GM21526 (cell line): Measurements from ENCODE around the gene PTPRG.

Source experiments
- ATAC-seq: cut with Tn5 transposase; IDR thresholded peaks from one replicate; pipeline ENCODE4 v1.9.1; 2021; ENCODE audit warnings: moderate library complexity; ENCODE audit not compliant: unreplicated experiment, low FRiP score

The PTPRG gene

DNA sequence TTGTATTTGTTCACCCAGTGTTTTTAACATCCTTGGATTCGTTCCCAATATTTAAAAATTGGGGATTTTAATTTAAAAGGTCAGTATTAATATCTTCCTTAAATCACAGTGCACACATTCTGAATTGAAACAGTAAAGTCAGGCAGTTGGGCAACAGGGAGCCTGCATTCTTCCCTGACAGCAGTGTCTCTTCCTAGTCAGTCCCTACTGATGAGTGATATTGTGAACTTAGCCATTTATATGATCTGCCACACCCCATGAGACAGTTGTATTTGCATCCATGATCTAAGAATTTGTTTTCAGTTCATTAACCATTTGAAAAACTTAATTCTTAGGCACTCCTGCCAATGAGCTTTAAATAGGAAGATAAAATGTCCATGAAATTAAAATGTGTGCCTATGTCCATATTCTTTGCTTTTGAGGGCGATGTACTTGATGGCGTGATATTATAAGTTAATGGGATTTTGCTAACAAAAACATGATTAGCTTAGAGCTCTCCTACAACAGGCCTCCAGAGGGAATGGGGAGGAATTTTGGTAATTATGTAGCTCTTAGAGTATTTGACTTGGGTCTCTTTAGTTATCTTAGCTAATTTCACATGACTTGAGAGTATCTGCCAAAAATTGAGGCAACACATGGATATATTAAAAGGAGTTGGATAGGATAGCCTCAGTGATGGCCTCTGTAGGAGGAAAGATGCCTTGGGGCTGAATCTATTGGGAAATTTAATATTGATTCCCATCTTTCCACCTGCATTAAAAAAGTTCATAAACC, 219.3 kb downstream of the PTPRG start:
- ATAC-seq: no peak

DNA sequence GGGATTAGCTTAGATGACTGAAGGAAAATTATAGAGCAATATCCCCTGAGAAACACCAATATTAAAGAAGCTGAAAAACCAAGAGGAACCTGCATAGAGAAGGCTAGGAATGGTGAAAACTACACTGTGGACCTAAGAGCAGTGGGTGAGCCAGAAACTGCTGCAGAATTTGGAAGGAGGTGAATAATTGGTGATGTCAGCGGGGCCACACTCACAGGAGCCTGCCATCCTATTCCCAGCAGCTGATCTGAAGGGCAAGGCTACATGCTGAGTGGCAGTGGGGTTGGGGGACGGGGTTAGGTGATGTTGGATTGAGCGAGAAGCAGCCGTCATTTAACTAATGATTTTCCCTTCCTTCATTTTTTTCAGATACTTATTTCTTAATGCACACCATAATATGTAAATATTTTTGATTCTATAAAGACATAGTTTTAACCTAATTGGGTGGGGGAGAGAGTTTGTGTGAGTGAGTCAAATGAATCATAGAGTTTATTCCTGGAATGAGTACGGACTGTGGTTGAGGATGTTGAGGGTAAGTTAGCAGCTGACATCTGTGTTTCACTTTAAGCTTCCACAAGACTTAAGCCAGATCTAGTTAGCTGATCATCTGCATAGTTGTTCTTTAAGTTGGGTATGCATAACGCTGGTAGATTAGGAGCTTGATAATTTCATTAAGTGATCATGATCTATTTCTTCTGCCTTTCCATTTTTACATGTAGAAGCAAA, 222.8 kb downstream of the PTPRG start:
- no peak for ATAC-seq

DNA sequence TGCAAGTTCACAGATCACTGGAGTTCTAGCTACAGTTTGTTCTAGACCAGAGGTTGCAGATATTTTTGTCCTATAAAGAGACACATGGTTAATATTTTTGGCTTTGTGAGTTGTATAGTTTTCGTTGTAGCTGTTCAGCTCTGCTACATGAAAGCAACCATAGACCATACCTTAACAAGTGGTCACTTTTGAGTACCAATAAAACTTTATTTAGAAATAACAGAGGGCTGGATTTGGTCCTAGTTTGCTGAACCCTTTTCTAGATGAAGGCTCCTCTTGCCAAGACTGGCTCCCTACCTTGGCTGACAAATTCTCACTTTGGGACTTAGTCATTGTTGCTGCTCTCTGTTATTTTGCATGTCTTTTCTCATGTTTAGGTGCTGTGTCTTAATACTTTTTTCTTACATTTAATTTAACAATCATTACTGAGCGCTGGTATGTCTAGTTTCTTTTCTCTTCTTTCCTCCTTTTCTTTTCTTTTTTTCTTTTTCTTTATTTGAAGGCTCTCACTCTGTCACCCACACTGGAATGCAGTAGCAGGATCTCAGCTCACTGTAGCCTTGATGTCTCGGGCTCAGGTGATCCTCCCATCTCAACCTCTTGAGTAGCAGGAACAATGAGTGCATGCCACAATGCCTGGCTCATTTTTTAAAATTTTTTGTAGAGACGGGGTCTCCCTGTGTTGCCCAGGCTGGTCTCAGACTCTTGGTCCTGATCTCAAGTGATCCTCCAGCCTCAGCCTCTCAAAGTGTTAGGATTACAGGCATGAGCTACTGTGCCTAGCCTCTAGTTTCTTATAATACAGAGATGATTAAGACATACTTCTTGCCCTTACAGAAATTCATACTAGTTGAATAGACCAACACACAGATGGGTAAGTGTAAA, 227.5 kb downstream of the PTPRG start:
- no peak for ATAC-seq

DNA sequence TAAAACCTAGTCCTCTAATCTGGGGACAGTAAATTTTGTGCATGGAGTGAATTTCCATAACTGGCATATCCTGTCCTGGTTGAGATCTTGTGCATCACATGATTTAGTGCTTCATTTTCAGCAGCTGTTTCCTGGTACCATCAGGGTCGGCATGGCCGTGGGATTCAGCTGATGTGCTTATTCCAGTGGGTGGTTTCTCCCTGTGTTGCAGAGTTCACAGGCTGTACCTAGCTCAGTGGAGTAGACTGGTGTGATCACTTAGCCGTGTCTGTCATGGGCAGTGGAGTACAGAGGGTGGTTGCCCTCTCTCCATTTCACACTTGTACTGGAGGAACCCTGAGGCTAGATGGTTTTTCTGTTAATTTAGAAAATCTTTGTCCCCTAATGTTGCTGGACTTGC, 228.5 kb downstream of the PTPRG start:
- ATAC-seq: no peak

DNA sequence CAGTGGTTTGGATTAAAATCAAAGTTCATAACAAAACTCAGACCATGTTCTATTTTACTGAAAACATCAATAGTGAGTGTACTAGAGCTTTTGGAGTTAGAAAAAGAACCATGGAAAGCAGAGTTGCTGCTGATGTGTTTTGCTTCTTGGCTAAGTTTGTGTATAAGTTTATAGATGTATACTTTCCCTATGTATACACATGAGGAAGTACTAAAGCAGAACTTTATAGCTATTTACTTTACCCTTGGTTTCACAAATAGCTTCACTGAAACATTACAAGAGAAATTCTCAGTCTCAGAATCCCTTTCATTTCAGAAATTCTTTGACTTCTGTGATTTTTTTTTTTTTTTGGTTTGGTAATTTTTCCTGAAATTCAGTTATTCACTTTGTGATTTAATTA, 229.0 kb downstream of the PTPRG start:
- ATAC-seq: no peak

DNA sequence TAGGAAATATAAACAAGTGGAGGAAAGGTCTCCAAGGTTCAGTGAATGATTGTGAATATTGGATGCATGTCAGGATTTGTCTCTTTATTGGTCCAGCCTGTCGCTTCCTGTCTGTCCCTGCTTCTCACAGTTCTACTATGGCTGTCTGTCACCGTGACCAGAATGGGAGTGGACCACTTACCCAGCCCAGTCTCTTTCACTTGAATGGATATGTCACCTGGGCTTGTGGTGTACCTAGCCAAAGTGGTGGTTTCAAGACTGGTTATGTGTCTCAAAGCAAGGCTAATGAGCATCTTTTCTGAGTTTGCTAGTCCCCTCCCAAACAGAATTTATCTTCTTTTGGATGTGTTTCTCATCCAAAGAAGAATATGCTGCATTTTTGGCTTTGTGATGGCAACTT, 231.7 kb downstream of the PTPRG start:
- no peak for ATAC-seq

DNA sequence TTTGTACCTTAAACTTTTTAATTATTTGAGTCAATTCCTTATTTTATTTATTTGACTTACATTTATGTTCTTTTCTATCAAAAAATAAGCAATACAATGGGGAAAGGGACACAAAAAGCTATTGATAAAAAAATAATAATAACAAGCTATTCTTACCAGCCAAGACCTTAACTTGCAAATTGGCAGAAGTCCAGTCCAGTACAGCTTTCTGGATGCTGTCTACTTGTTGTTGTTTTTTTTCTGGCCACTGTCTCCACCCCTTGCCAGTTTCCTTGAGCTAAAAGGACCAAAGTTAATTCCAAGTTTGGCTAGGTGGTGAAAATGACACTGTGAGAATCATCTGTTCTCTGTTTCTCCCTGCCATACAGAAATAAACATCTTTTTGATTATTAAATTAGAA, 232.2 kb downstream of the PTPRG start:
- ATAC-seq: no peak

DNA sequence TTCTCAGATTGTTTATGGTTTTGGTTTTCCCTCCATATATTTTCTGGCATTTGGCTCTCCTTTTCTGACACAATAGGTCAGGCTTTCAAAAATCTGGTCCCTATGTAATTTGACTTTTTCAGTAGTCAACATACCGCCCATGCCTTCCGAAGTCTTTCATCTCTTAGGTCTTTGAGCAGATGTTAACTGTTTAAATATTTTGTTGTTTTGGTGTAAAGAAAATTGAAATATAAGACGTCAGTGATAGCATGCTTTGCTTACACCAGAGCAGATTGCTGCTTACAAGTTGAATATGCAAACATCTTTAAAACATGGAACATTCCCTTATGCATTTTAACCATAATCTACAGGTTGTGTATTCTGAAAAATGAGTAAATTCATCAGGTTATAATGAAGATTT, 233.0 kb downstream of the PTPRG start:
- ATAC-seq: no peak

DNA sequence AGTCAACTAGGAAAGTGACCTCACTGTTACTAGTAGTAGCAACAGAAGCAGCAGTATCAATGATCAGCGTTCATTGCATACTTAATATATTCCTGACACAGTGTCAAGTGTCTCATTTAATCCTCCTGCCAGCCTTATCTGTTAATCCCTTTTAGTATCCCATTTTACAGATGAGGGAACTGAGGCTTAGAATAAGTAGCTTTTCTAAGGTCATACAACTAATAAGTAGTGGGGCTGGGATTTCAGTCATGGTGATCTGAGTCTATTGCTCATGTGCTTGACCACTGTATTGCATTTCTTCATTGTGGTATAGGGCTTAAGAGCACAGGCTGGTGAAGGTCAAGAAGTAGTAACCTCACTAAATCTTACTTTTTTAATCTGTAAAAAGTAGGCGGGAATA, 233.6 kb downstream of the PTPRG start:
- ATAC-seq: no peak

DNA sequence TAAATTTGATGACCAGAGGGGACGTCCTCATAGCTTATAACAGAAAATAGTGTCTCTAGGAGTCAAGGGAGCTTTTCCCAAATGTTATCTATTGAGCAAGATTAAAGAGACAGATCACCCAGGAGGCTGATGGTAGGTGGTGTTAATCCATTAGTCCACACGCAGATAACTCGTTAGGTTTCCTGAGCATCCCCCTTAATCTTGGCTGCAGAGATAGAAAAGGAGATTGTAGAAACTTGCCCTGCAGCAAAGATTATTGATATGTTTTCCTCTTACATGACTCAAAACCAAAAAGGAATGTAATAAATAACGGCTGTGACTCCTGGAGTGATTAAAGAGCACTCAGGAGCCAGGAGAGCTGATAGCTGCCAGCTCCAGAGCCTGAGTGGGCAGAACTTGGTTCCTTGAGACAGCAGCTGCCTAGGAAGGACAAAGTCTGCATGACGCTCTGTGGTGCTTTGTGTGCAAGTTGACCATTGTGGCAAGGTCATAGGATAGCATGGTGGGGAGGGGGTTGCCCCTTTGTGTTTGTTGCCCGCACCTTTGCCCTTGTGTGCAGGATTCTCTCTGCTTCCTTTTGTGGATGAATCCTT, 234.8 kb downstream of the PTPRG start:
- ATAC-seq: no peak

DNA sequence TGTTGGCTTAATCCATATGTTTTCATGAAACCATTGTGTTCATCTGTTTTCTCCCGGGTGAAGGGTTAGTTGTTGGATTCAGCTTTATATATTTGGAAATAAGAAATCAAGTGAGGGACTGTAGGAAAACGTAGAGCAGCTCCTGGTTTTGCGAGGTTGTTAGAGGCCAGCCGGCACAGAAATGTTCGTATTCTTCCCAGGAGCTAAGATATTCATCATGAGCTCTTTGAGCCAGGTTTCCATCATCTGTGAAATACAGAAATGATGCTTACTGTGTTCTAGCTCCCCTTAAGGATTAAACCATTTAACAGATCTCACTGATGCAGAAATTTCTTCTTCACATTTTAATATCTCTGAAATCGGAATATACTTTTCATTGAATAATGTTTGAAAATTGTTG, 235.5 kb downstream of the PTPRG start:
- ATAC-seq: no peak

DNA sequence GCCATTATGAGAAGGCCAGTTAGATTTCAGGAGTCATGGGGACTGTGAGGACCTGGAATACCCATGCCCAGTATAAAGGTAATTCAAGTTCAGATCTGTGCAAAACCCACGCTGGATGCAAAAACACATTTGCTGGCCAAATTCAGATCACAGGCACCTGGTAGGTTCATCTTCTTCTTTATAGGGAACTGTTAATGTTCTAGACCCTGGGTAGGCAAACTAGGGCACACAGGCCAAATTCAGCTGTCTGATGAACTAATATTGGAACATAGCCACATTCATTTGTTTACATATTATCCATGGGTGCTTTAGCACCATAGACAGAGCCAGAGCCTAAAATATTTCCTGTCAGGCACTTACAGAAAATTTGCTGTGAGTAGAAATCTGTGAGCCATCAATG, 241.4 kb downstream of the PTPRG start:
- ATAC-seq: no peak

DNA sequence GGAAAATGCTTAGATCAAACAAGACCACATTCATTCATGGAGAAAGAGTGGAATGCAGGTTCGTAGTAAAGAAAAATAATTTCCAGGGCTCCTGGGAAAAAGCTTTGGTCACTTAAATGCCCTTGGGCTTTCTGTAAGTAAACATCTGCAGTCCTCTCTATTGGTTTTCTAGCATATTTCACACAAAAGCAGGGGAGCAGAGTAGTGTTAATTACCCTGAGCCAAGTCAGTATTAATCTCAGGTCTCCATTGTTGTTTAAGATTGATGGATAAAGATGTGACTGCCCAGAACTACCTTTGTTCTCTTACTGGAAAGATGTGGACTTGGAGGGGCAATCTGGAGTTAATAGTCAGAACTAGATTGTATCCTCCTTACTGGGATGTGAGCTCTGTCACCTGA, 242.6 kb downstream of the PTPRG start:
- ATAC-seq: no peak

DNA sequence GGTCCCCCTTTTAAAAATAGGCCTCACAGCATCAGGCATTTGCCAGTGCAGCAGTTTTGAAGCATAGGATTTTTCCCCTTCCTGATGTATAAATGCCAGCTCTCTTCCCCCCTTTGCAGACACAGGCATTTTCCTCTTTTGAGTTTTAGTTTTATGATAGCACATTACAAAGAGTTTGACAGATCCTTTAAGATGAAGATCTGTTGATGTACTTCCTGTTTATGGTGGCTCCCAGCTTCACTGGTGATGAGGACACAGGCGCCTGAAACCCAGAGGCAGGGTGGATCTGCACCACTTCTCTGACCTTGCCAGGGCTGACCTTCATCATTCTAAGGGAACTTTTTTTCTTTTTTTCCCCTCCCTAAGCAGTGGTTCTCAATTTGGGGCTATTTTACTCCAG, 243.4 kb downstream of the PTPRG start:
- no peak for ATAC-seq

DNA sequence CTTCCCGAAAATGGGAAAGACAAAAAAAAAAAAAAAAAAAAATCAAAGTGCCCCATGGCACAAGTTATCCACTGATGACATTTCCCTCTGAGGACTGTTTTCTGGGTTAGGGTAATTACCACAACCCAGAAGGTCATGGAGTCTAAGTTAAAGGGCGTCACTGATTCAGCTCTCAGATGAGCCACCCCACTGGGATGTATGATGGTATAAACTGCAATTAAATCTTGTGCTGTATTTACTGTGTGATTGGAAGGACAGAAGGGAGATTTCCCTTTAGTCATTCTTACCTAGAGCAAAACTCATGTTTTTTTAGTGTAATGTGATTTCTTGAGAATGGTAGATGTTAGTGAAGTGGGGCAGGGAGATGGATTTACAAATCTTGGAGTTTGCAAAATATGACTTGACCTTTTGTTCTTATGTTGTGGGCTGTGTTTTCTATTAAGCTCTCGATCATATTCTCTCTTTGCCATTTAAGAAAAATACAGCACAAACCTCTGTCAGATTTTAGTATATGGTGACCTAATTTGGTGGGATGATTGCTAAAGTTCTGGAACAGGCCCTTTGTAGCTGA, 244.2 kb downstream of the PTPRG start:
- no peak for ATAC-seq

DNA sequence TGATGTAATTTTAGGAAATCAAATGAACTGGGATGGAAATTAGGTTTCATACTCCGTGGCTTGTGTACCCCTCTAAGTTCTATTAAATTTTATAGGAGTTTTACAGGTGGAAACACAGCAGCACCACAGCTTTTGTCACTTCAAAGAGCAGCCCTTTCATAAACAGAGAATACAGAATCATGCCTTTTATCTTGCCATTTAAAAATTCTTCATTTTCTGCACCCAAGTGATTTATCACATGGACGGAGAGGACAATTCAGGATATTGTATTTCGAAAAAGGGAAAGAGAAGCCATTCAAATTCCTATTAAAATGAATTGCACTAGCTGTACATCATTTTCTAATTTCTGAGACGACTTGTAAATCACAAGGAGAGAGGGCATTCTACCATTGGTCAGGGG, 245.4 kb downstream of the PTPRG start:
- ATAC-seq: no peak

DNA sequence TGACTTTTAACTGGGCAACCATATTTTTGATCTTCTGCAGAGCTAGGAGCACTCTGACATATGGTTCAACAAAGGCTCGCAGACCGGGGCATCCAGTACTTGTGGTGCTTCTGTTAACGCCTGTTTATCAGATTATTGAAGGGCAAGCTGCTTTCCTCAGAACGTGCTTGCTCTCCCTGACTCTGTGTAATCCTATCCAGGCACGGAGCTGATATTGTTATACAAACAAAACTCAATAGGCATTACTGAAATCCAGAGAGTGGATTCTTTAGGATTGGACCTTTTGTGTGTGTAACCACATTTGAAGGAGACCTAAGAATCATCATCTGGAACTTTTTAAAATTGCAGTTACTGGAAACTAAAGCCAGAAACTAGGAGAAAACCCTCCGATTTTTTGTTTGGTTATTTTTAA, 246.5 kb downstream of the PTPRG start:
- no peak for ATAC-seq

DNA sequence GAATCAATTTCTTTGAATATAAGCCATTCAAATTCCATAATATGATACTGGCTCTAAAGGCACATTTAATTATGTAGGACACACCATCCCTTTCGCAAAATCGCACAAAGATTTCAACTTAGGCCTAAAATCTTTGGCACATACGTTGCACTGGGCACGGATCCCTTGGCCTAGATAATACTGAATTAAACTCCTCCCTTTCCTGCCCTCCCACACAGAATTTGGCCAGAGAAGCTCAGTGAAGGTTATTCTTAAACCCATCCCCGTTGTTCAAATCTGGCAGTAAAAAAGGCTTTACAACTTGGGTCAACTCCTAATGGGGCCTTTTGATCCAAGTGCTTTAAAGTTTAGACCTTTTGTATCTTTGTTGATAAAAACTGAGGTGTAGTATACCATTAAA, 247.2 kb downstream of the PTPRG start:
- no peak for ATAC-seq

DNA sequence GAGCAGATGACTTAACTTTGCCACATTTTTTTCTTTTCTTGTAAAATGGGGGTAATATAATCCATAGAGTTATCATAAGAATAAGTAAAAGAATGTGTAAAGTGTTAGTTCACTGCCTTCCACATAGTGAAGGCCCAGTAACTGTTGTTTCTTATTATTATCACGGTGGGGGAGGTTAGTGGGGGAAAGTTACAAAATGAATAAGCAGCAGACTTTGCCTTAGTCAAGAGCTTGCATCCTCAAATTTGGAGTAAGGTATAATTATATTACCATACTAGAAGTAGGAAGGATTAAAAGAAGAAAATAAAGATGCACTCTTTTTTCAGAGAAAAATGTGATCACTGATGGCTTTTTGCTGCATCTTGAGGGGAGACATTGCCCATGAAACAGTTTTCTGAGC, 247.6 kb downstream of the PTPRG start:
- ATAC-seq: no peak

DNA sequence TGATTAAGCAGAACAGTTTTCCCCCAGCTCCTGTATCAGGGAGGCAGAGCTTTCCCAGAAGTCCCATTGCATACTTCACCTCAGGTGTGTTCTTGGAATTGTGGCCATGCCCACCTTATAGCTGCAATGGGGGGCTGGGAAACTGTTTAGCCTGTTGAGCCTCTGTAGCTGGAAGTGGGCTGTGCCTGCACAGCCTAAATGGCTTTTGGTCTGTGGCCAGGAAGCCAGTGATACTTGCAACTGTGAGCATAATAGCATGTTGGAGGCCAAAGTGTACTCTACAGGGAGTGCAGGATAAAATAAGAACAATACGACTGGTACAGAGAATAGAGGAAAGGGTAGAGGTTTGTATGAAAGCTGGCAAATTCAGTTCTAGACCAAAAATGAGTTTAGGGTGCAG, 248.5 kb downstream of the PTPRG start:
- ATAC-seq: no peak
